GM21390 (cell line): Measurements from ENCODE around the gene BCOR.

ENCODE experiments used
- ATAC-seq: cut with Tn5 transposase; IDR thresholded peaks from one replicate; pipeline ENCODE4 v1.9.1; 2021; ENCODE audit not compliant: unreplicated experiment

The BCOR gene

DNA sequence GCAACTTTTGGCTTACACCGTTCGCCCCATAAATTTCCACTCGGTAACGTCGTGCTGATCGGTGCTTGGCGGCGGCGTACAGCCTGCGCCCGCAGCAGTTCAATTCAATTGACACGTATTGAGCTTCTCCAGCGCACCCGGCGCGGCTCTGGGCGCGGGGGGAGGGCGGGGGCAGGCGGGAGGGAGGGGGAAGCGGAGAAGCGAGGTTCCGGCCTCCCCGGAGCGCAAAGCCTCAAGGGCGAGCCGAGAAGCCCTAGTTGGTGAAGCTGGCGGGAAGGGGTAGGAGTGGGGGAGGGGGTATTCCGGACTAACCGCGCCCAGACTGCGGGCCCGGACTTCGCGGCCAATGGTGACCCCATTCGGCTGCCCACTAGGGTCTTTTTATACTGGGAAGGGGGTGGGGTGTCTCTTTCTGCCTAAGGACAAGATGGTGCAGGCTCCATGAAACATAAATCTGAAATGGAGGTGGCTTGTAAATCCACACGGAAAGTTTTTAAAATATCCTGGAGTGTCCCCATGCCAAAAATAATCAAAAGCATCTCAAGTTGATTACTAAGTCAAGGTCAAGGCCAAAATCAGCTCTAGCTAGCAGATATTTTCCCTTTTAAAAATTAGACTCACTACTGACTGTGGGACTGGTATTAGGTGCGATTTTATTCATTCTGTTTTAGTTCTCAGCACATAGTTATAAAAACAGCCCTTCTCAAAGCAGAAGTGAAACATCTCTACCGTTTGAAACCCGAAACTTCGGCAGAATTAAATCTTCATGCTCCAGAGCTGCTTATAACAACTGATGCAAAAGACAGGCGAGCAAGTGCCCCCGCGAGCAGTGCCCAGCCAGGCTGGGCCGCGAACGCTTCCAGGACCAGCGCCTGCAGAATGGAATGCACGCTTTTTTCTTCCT, 1.5 kb upstream of the BCOR start:
- ATAC-seq, result no peak

DNA sequence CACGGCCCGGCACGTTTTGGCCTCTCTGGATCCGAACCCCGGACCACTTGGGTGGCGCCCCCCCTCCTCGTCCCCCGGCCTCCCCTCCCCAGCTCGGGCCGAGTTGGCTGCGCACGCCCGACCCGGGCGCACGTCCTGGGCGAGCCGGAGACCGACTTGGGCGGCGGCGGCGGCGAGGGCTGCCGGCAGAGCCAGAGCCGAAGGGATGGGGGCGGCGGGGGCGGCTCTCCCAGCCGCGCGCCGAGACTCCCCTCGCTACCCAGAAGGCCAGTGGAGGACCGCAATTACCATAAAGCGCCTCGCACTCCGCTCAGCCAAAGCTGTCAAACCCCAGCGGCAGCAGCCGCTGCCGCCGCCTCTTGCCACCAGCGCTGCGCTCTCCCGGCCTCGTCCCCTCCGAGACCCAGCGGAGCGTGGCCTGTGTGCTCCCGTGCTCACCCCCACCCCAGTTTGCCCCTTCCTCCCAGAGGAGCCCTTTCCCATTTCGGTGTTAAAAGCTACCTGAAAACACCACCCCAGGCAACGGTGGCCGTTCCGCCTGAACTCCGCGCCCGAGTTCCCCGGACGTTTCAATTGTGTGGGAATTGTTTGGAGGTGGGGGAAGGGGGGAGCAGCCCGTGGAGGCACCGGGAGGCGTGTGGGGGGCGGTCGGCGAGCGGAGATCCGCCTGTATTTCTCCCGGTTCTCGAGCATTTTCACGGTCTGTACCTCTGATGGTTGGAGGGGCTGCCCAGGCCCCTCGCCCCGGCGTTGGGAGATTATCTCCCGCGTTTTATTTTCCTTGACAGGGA, 701 bp upstream of the BCOR start:
- no peak for ATAC-seq

DNA sequence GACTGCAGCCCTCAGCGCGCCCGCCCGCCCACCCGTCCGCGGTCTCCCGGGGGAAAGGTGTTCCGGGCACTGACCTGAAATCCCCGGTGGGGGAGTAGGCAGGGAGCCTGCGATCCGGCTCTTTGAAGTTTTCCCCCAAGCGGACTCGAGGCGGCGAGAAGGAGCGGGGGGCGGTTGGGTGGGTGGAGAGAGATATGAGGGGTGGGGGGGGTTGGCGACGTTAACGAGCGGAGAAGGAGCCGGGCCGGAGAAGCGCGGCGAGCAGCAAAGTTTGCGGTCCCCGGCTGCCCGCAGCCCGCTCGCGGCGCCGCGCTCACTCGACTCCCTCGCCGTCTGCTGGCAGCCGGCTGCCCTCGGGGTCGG, 636 bp downstream of the BCOR start:
- ATAC-seq, result no peak

DNA sequence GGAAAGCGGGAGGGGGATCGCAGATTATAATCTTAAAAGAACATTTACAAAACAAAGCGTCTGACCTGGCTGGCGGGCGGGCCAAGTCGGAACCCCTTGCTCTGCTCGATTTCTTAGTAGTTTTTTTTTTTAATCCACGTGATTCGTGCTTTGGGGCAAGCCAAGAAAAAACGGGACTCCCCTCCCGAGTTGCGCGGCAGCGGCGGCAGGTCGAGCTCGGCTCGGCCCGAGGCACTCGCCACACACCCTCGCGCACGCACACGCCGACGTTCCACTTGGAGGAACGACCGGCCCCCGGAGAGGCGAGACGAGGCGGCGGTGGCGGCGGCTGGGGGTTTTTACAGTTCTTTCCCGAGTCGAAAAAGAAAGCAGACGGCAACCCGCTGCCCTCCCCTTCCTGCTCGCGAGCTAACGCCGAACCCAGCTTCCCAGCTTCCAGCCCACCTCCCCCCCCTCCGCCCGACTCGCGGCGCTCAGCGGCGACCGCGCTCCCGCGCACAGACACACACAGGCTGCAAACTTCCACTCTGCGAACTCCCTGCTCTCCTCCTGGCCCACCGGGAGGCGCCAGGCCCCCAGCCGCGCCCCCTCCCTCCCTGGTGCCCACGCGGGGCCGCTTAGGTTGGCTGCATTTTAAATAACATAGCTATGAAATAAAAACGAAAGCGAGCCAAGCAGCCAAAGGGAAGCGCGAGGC, 1.2 kb downstream of the BCOR start:
- ATAC-seq, result no peak

DNA sequence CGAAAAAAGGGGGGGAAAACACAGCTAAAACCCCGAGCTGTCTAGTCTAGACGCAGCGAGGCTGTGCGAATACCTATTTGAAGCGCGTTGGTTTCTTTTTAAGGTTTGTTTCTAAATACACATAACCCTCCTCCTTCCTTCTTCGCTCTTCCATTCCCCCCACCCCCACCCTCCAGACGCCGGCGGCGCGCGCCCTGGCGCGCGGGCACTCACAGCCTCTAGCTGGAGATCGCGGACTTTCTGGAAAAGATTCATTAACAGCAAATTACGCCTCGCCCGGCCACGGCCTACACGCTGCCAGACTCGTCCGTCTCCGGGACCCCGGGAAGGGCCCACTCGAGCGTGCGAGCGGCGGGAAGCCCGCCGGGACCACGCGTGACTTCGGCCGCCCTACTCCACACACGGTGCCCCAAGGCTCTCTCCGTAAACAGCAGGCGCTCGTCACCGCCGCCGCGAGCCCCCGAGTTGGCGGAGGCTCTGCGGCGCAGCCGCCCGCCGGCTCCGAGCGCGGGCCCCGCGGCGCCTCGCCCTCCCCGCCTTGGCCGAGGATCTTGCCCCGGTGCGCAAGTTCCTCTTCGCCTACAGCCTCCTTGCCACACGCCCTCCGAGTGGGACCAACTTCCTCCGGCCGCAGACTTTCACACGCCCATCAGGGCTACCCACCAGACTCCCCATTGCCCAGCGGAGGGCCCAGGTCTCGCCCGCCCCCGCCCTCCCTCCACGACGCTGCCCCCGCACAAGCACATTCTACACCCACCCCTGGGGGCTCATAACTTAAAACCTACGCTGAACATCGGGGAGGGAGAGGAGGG, 2.0 kb downstream of the BCOR start:
- ATAC-seq, result no peak

DNA sequence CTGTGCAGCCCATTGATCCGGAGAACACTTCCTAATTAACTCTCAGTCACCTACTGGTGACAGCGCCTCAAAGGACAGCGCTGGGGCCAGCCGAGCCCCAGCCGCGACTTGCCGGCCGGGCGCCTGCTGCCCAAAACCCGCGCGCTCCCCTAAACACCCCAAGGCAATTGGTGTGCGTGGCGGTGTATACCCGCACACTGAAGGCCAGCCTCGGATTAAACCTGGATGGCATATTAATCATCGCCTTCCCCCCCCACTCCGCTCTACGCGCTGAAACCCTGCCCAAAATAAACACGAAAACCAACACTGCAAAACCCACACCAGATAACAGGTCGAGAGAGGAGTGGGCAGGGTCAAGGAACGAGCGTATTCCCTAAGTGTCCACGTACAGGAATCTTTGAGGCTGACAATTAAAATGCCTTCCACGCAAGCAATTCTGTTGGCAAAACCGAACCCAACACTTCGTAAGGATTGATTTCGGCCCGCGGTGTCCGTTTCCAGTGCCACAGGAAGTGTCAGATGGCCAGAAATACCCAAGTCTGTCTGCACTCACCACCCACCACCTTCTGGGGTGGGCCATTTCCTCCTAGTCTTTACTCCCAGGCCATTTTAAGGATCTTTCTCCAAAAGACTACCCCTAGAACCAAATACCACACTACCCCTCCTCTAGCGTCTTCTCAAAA, 2.7 kb downstream of the BCOR start:
- ATAC-seq, result no peak

DNA sequence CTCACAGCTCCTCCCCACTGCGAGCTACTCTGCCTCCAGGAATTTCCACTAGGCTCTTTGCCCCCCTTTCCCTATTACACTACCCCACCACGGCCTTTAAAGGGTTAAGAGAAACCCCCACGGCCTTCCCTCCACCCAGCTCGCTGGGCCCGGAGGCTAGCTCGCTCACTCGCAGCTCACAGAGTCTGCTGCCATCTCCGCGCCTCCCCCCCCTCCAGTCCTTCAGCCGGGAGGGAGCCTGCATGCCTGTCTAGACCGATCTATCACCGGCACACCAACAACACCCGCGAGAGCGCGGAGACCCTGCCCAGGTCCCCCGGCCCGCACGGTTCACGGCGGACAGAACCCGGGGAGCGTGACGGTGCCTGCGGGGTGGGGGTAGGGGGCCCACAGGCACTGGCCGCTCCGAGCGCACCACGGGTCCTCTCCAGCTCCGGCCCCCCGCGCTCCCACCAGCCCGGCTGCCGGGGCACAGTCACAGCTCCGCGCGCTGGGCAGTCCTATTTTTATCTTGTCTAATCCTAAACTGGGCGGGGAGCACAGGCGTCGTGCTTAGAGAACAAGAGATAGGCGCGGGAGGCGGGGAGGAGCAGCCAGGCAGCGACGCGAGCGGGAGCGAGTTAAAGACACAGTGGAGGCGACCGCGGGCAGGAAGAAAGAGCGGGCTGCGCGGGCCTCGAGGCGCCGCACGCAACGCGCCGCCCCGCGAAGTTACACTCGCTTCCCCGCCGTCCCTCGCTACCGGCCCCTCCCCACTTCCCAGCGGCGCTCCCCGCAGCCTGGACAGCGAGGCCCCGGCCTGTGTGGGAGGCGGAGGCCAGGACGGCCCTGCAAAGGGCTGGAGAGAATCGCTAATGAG, 3.5 kb downstream of the BCOR start:
- no peak for ATAC-seq

DNA sequence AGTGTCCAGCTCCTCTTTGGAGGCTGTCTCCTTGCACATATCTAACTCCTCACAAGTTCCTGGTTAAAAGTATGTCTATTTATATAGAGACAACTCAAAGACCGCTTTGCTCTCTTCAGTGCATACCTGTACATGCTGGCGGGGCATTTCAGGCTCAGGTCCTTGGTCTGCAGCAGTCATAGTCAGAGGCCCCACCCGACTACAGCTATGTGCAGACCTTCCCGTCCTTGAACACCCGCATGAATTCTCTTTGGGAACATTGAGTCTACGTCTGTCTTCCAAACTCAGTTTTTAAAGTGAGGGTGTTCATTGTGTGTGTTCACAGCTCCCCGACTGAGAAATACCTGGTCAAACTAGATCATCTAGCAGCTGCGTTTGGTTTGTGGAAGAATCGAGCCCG, 4.2 kb downstream of the BCOR start:
- ATAC-seq, result no peak

DNA sequence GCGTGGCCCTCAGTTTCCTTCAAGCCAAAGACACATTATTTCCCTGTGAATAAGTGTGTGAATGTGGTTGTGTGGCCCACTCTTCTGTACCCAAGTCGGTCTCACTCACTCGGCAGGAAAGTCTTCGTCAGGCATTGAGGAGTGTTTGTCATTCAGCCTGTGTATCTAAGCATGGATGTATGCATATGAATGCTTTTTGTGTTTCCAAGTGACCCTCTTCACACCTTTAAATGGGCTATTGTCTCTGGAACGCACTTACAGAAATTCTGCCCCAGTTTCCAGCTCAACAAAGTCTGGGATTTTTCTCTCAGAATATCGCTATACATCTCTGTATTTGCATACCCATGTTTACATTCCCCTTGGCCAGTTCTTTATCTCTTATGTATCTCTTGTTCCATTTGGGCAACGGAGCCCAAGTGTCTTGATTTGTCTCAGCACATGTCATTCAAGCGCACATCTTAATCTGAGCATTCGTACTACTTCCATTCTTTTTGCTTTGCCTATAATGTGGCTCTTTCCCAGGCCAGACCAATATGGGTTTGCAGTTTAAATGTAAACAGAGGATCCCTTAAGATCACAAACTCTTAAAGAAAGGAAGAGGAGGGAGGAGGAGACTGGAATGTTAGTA, 4.8 kb downstream of the BCOR start:
- ATAC-seq, result no peak

DNA sequence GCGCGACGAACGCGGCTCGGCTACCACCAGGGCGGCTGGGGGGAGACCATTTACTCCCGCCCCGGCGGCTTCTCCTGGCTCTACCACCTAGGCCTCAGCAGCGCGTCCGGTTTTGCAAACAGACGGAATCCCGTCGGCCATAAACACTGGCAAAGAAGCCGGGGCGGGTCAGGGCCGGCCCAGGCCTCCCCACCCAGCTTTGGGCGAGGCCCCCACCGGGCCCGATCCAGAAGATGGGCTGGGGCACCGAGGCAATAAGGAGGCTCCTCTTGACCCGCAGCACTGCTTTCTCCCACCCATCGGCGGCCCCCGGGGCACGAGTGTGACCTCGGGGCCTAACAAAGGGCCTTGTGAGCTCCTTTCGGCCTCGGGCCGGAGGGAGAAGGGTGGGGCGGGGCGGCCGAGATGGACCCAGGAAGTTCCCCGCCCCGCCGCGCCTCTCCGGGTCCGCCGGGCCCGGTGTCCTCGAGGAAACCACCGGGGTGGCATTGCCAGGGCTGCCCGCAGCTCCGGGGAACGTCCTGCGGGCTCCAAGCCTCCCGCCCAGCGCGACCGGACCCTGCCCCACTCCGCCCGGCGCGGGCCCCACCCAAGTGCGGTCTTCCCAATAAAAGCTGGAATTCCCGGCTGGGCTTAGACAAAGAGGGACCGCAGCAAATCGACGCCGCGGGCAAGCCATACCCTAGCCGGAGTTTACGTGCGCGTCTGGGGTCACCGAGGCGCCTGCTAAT, 5.9 kb downstream of the BCOR start:
- ATAC-seq, result no peak

DNA sequence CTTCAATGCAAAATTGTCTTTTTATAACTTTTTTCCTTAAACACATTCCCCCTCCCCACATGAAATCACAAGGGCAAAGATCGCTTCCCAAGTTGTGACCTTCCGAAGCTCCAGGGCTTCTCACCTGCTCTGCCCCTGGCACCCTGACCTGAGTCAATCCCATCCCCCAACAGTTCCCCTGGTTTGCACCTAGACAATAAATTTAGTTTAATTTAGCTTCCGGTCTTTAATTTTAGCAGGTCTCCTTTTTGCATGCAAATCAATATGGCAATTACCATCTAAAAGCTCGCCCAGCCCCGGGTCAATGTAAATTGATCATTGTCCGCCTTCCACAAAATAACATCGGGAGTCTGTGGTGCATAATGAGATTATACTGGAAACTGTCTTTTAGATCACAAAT, 6.8 kb downstream of the BCOR start:
- no peak for ATAC-seq

DNA sequence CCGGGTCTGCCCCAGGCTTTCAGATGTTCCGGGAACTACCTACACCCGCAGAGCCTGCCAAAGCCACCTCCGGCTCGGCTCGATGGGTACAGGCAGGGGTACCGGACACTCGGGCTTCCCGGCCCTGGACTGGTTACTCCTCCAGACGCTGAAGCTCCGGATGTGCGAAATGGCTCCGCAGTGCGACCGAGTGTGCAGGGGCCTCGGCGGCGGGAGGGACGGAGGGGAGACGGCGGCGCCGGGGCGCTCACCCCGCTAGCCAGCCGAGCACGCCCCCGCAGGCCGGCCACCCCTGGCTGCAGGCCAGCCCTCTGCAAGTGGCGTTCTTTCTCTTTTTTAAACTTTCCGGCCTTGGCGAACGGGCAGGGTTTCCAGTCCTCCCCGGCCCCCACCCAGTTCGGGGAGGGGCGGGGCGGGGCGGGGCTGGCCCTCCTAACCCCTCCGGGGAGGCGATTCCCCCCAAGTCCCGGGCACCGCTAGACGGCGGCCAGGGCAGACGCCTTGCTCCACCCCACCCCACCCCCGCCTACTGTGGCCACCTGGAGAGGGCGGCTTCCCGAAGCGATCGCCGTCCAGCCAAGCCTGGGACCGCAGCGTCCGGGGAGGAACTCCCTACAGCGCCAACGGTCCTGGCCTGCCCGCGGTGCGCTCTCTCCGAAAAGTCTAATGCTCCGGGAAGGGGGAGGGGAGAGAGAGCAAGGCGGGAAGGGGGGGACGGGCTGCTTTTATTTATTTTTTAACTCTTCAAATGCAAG, 7.5 kb downstream of the BCOR start:
- no peak for ATAC-seq

DNA sequence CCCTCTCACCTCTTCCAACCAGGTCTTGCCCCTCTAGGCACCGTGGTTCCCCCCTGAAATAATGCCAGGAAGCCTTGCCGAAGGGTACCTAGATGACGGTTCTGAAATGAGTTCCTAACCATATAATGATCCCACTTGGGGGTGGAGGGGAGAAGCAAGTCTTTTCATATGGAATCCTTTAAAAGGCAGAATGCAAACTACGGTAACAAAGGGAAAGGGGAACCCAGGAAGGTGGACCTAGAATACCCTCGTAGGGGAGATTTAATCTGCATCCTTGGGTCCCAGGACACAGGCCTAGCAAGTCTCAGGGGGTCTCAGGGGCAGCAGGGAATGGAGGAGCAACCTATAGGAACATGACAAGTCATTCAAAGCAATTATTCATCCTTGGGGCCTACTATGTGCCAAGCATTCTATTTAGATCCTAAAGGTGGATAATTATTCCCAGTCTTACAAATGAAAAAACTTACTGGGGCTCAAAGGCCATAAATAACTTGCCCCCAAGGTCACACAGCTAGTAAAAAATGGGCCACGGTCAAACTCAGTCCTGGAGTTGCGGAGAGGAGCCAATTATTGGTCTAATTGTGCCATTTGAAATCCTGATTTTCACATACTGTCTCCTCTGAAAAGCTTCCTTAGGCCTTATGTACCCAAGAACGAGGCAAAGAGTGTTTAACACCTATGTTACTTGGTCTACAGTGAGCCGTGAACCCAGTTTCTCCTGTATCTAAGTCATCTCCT, 8.8 kb downstream of the BCOR start:
- no peak for ATAC-seq

DNA sequence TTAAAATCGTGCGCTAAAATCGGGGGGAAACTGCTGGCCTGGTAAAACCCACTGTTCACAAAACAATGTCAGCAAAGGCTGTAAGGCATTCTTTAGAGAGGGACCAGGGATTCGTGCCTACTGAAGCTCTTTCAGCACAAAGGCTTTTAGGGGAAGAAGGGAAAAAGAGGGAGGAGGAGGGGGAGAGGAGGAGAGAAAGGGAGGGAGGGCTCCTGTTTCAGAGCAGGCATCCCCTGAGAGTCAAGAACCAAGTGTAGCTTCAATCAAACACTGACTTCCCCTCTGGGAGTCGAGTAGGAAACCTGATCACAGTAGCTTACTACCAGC, 9.5 kb downstream of the BCOR start:
- ATAC-seq, result no peak

DNA sequence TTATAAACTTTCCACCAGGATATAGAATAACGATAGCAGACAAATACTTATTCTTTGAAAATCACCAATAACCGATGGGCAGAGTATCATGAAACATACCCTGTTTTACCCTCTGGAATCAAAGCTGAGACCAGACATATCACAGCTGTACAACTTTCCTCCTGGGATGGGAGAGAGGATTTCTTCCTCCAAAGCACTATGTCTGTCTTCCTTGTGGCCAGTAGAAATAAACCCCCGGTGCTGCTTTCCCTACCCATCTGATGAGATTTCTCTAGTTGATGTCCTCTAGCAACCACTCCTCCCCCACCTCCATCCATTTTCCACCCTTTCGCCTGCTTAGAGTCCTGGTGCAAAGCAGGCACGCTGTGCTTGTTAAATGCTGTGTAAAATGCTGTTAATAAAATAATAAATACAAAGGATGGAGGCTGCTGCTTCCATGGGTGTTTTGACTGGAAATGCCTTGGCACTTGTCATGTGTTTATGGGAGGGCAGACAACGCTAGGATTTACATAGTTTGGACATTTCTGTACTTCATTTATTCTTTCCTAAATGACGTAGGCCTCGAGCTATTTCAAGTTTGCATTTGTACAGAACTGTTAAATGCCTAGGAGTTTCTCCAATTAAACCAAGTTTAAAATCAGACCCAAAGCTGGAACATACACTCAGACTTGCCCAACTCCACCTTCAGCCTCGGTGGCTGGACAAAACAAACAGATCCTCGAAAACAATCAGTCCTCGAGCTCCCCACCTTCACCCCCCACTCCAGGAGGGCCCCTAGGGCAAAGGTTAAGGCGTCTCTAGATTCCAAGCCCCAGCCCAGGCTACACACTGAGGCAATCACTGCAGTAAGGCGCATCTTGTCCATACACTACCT, 10.1 kb downstream of the BCOR start:
- no peak for ATAC-seq
